K562 (cell line): ENCODE data around the gene SH3BGRL2. TPM values are rescaled to one million over a fixed set of nuclear protein-coding genes. Genes with fewer than 3 reads are reported as not detected.
A peak's percentile ranks its signal among the peaks of the same experiment; 100 is the strongest.

Source experiments
- CBX5 ChIP-seq: IDR thresholded peaks from 2 replicates; pipeline ENCODE4 v1.6.1; 2014; ENCODE audit warnings: low read depth, borderline replicate concordance
- CCAR2 ChIP-seq: fragments of 200-400 bp; formaldehyde crosslinking; IDR thresholded peaks from 2 replicates; pipeline ENCODE4 v1.6.1; 2017; ENCODE audit warnings: mild to moderate bottlenecking, low read depth, low read length
- CEBPZ ChIP-seq: fragments of 150-350 bp; IDR thresholded peaks from 2 replicates; pipeline ENCODE4 v1.6.1; 2014; ENCODE audit warnings: low read depth, mild to moderate bottlenecking, low read length, borderline replicate concordance
- CHD7 ChIP-seq: fragments of 200-600 bp; sonication (generic); IDR thresholded peaks from one replicate; pipeline ENCODE4 v1.6.1; 2012; ENCODE audit warnings: mild to moderate bottlenecking, low read depth, low read length, inconsistent platforms
- KHSRP ChIP-seq: fragments of 450-650 bp; IDR thresholded peaks from 2 replicates; pipeline ENCODE4 v1.6.1; 2017
- NCOR1 ChIP-seq: fragments of 450-650 bp; IDR thresholded peaks from 2 replicates; pipeline ENCODE4 v1.6.1; 2016; ENCODE audit warnings: mild to moderate bottlenecking, moderate library complexity
- PATZ1 ChIP-seq: fragments of 250-450 bp; sonication (Bioruptor Pico); IDR thresholded peaks from 2 replicates; pipeline ENCODE4 v1.5.0; 2020; ENCODE audit warnings: mild to moderate bottlenecking, borderline replicate concordance
- RFX1 ChIP-seq: fragments of 450-650 bp; IDR thresholded peaks from 2 replicates; pipeline ENCODE4 v1.6.1; 2016; ENCODE audit warnings: mild to moderate bottlenecking, moderate library complexity
- SMARCA5 ChIP-seq: fragments of 450-650 bp; IDR thresholded peaks from 2 replicates; pipeline ENCODE4 v1.6.1; 2016
- ZNF184 ChIP-seq: sonication (generic); formaldehyde crosslinking; IDR thresholded peaks from 2 replicates; pipeline ENCODE4 v1.5.0; 2020; ENCODE audit warnings: missing genetic modification reagents
- ZNF551 ChIP-seq: fragments of 250-450 bp; sonication (Bioruptor Pico); IDR thresholded peaks from 2 replicates; pipeline ENCODE4 v1.5.0; 2021; ENCODE audit warnings: mild to moderate bottlenecking, moderate library complexity
- ZNF830 ChIP-seq: fragments of 250-450 bp; sonication (Bioruptor Pico); IDR thresholded peaks from 2 replicates; pipeline ENCODE4 v1.5.0; 2021; ENCODE audit warnings: mild to moderate bottlenecking
- polyA plus RNA-seq, 8 experiments: library from polyadenylated mRNA; depleted of rRNA in 4 of 8; stranded (reverse) in 5 of 8; unstranded in 3 of 8; fragments of >200 nt; fragmentation: Nextera tagmentation in 2 of 8; fragmentation: Illumina TruSeq in 1 of 8; extraction: Ambion mirVana in 2 of 8; extraction: Trizol in 1 of 8; gene quantifications; 2 replicates each; pipeline versions ENCODE4 v1.2.1 to v1.2.3, GENCODE V29; 2011 to 2014; ENCODE audit warnings: inconsistent platforms in 1 of 8, missing spikeins in 1 of 8
- total RNA-seq, 7 experiments: library from RNA; depleted of rRNA in 6 of 7; stranded (reverse); fragments of >200 nt in 6 of 7; fragmentation: Illumina TruSeq in 2 of 7; extraction: Trizol in 2 of 7; gene quantifications; 2 replicates each; pipeline versions ENCODE4 v1.2.1 to v1.2.3, GENCODE V29; 2011 to 2021; ENCODE audit warnings: low replicate concordance in 1 of 7

SH3BGRL2 gene
- total and polyA plus RNA-seq, 9 of the 15 experiments (the other 6 are each of a cell fraction or from before 2014, with no cell fraction given): 4.4 to 12.1 (median 7.3) TPM

GRCh38 chr6:79604583-79605037 lies 26.5 kb upstream of the SH3BGRL2 start (continued):
- TF ChIP-seq ZNF184 (CRISPR knock-in tag) (no peak), RFX1 (no peak), PATZ1 (CRISPR knock-in tag) (no peak), CHD7 (no peak), NCOR1 (peak; percentile 95), ZNF830 (no peak), CBX5 (no peak), KHSRP (no peak), CEBPZ (no peak), CCAR2 (no peak), ZNF551 (CRISPR knock-in tag) (no peak), SMARCA5 (no peak)
